IMR-90 (cell line): ENCODE results near the gene KBTBD6. TPM values are rescaled to one million over a fixed set of nuclear protein-coding genes. Genes with fewer than 3 reads are reported as not detected.

Experiments
- ATAC-seq: fragments of 200-7000 bp; cut with Tn5 transposase; 2 replicates; pipeline ENCODE4 v1.9.1; 2020; ENCODE audit warnings: low read depth, mild to moderate bottlenecking, moderate library complexity
- BruUV-seq: library from RNA; stranded (reverse); fragments of 400-500 nt; replicated peaks from 2 replicates; lab custom pipeline; 2021; lab: Mats Ljungman, UMichigan
- CTCF ChIA-PET: fragments of 300-600 bp; formaldehyde crosslinking; extraction: SDS; loops from one replicate; lab custom pipeline; 2021; ENCODE audit warnings: antibody characterized with exemption; lab: Yijun Ruan, JAX
- POLR2A ChIA-PET: fragments of 300-600 bp; sonication (Branson Sonifier 250); formaldehyde crosslinking; loops from one replicate; lab custom pipeline; 2022; ENCODE audit warnings: antibody characterized with exemption; ENCODE audit not compliant: unreplicated experiment; lab: Charles Lee
- DNase-seq: peaks from one replicate; pipeline ENCODE4 v3.0.0; 2013
- H2AFZ ChIP-seq: replicated peaks from 2 replicates; pipeline ENCODE3; 2013; ENCODE audit warnings: low read length, mild to moderate bottlenecking; ENCODE audit not compliant: poor library complexity
- H2AK5ac ChIP-seq: 2 replicates; pipeline ENCODE4 v1.6.1; 2013; ENCODE audit warnings: low read depth, low read length, inconsistent platforms
- H2AK9ac ChIP-seq: replicated peaks from 2 replicates; pipeline ENCODE3; 2013; ENCODE audit warnings: mild to moderate bottlenecking, low read depth, low read length, moderate library complexity; ENCODE audit not compliant: poor library complexity
- H2BK120ac ChIP-seq: 2 replicates; pipeline ENCODE4 v1.6.1; 2013; ENCODE audit warnings: low read depth, low read length, inconsistent platforms
- H2BK15ac ChIP-seq: 3 replicates; pipeline ENCODE4 v1.6.1; 2013; ENCODE audit warnings: low read depth, low read length, inconsistent platforms
- H2BK20ac ChIP-seq: 2 replicates; pipeline ENCODE4 v1.6.1; 2013; ENCODE audit warnings: low read depth, mild to moderate bottlenecking, inconsistent platforms, low read length, moderate library complexity
- H2BK5ac ChIP-seq: 2 replicates; pipeline ENCODE4 v1.6.1; 2013; ENCODE audit warnings: mild to moderate bottlenecking, low read depth, low read length, inconsistent platforms; ENCODE audit not compliant: poor library complexity, severe bottlenecking
- H3K14ac ChIP-seq: replicated peaks from 2 replicates; pipeline ENCODE4 v1.6.1; 2013; ENCODE audit warnings: low read depth, low read length, inconsistent platforms
- H3K18ac ChIP-seq: 2 replicates; pipeline ENCODE4 v1.6.1; 2013; ENCODE audit warnings: low read depth, low read length, control low read depth
- H3K23ac ChIP-seq: 2 replicates; pipeline ENCODE4 v1.6.1; 2013; ENCODE audit warnings: low read depth, low read length, inconsistent platforms
- H3K27ac ChIP-seq: 2 replicates; pipeline ENCODE4 v1.5.1; 2013; ENCODE audit warnings: mild to moderate bottlenecking, control low read depth, low read length; ENCODE audit not compliant: insufficient read depth
- H3K27me3 ChIP-seq: 2 replicates; pipeline ENCODE4 v1.6.1; 2013; ENCODE audit warnings: low read length; ENCODE audit not compliant: control insufficient read depth, insufficient read depth
- H3K36me3 ChIP-seq: 2 replicates; pipeline ENCODE4 v1.6.1; 2013; ENCODE audit warnings: low read length, mixed read lengths; ENCODE audit not compliant: control insufficient read depth, insufficient read depth
- H3K4ac ChIP-seq: 2 replicates; pipeline ENCODE4 v1.6.1; 2013; ENCODE audit warnings: low read depth, low read length, inconsistent platforms
- H3K4me1 ChIP-seq: 2 replicates; pipeline ENCODE4 v1.6.1; 2013; ENCODE audit warnings: low read length, mixed read lengths; ENCODE audit not compliant: control insufficient read depth, insufficient read depth
- H3K4me2 ChIP-seq: 2 replicates; pipeline ENCODE4 v1.6.1; 2013; ENCODE audit warnings: low read depth, mild to moderate bottlenecking, control low read depth, low read length, moderate library complexity
- H3K4me3 ChIP-seq: 2 replicates; pipeline ENCODE4 v1.5.1; 2013; ENCODE audit warnings: low read depth, mild to moderate bottlenecking, control low read depth, low read length, moderate library complexity; ENCODE audit not compliant: insufficient read depth
- H3K56ac ChIP-seq: 2 replicates; pipeline ENCODE4 v1.6.1; 2013; ENCODE audit warnings: low read length, inconsistent platforms; ENCODE audit not compliant: insufficient read depth; ENCODE audit errors: extremely low read depth
- H3K79me1 ChIP-seq, 2 experiments: 2 replicates each; pipeline ENCODE4 v1.6.1; 2013; ENCODE audit warnings: low read length in 2 of 2, inconsistent platforms in 1 of 2, low read depth in 1 of 2
- H3K9ac ChIP-seq: 2 replicates; pipeline ENCODE4 v1.6.1; 2013; ENCODE audit warnings: low read depth, low read length, control low read depth
- H3K9me1 ChIP-seq: 2 replicates; pipeline ENCODE4 v1.6.1; 2013; ENCODE audit warnings: low read length, inconsistent platforms; ENCODE audit not compliant: insufficient read depth
- H3K9me3 ChIP-seq: 2 replicates; pipeline ENCODE4 v1.6.1; 2013; ENCODE audit warnings: low read length; ENCODE audit not compliant: control insufficient read depth, insufficient read depth
- H4K20me1 ChIP-seq: 2 replicates; pipeline ENCODE4 v1.6.1; 2013; ENCODE audit warnings: low read length, inconsistent platforms; ENCODE audit not compliant: insufficient read depth
- H4K5ac ChIP-seq: 2 replicates; pipeline ENCODE4 v1.6.1; 2013; ENCODE audit warnings: mild to moderate bottlenecking, low read depth, low read length, control low read depth
- H4K8ac ChIP-seq, 2 experiments: 2 replicates each; pipeline ENCODE4 v1.6.1; 2013; ENCODE audit warnings: low read depth in 2 of 2, low read length in 2 of 2, control low read depth in 1 of 2, inconsistent platforms in 1 of 2
- H4K91ac ChIP-seq: 2 replicates; pipeline ENCODE4 v1.6.1; 2013; ENCODE audit warnings: low read depth, low read length, inconsistent platforms; ENCODE audit not compliant: insufficient read depth
- FOS ChIP-seq: fragments of 150-350 bp; IDR thresholded peaks from 2 replicates; pipeline ENCODE4 v1.6.1; 2016; ENCODE audit warnings: low read depth, low read length
- RAD21 ChIP-seq: IDR thresholded peaks from 2 replicates; pipeline ENCODE4 v1.6.1; 2012; ENCODE audit warnings: low read length, improper control_type of control experiment
- RFX5 ChIP-seq: IDR thresholded peaks from 2 replicates; pipeline ENCODE4 v1.8.0; 2012; ENCODE audit warnings: low read depth, mild to moderate bottlenecking, low read length, moderate library complexity
- SMC3 ChIP-seq: fragments of 150-350 bp; IDR thresholded peaks from 2 replicates; pipeline ENCODE4 v1.6.1; 2016; ENCODE audit warnings: low read depth, mild to moderate bottlenecking, antibody characterized with exemption, low read length, moderate library complexity
- WGBS, 2 experiments: methylation state at CpG; one replicate each; pipeline versions ENCODE4 v1.1.5 to v1.1.7; 2013; ENCODE audit warnings: missing lambda C conversion rate in 2 of 2; ENCODE audit not compliant: insufficient read length in 1 of 2; ENCODE audit errors: extremely low coverage in 2 of 2; 5-methylcytosine and 5-hydroxymethylcytosine counted together
- dilution Hi-C: fragments of 300-500 bp; cut with HindIII; formaldehyde crosslinking; loops from one replicate; pipeline ENCODE4 v1.14.3; 2018; ENCODE audit warnings: low sequenced_read_pairs; ENCODE audit not compliant: unreplicated experiment
- in situ Hi-C: fragments of 300-500 bp; cut with MboI; formaldehyde crosslinking; loops from 3 replicates; pipeline ENCODE4 v1.14.3; 2019; ENCODE audit warnings: low sequenced_read_pairs, inconsistent platforms, mixed read lengths
- intact Hi-C: fragments of 100-400 bp; cut with micrococcal nuclease; formaldehyde crosslinking; loops from 2 replicates; pipeline ENCODE4 v1.10.0; 2022
- polyA plus RNA-seq, 3 experiments: library from polyadenylated mRNA; depleted of rRNA; stranded (reverse); fragments of >200 nt; gene quantifications; 2 replicates each; pipeline ENCODE4 v1.2.3, GENCODE V29; 2012; ENCODE audit warnings: low replicate concordance in 1 of 3
- total RNA-seq: library from RNA; depleted of rRNA; stranded (reverse); fragments of >200 nt; gene quantifications from 2 replicates; pipeline ENCODE4 v1.2.3, GENCODE V29; 2012
- TF ChIP-seq, protein P1 (sequence below): fragments of 150-350 bp; IDR thresholded peaks from 2 replicates; pipeline ENCODE4 v1.6.1; 2016; ENCODE audit warnings: low read depth, mild to moderate bottlenecking, low read length, moderate library complexity, borderline replicate concordance

KBTBD6 gene
- total and polyA plus RNA-seq, 2 of the 4 experiments (the other 2 are of a cell fraction), result 3.6 to 14.7 TPM

DNA sequence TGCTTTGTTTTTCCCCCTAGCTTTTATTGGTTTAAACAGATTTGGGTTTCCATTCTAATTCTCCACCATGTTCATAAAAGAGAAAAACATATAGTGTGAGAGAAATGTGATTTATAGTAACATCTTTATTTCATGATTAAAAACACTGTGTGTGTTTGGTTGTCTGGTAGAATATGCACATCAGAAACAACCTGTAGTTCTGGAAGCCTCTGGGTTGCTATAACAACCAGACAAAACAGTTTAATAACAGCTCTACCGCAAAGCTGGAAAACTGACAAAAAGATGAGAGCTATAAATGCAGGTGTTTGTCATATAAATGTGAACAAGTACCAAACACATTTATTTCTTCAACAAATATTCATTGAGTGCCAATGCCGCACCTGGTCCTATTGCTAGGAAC, 9.8 kb downstream of the KBTBD6 start:
- CTCF ChIA-PET, result no interaction called here
- dilution Hi-C loops, result no loop called here

More for the DNA sequence above, 9.8 kb downstream of the KBTBD6 start:
- no peak overlapping the region for H4K91ac ChIP-seq
- H2BK120ac ChIP-seq, result no peak overlapping the region
- intact Hi-C loops, result no loop called here
- H4K8ac ChIP-seq, result no peak overlapping the region
- H3K36me3 ChIP-seq, result no peaks in the 10 kb centered on the region
- POLR2A ChIA-PET, result no interaction called here
- no peaks in the 10 kb centered on the region for H3K9me3 ChIP-seq
- no peak for ATAC-seq
- no peak overlapping the region for H3K18ac ChIP-seq
- H3K79me1 ChIP-seq, result peaks cover 5% of the 10 kb centered on the region in 2 experiments; a peak in 3 of 4 replicates
- no TSS peak for BruUV-seq
- H2AK5ac ChIP-seq, result no peak overlapping the region
- H3K4me3 ChIP-seq, result no peak overlapping the region
- no peak overlapping the region for H2AK9ac ChIP-seq
- no peak for TF ChIP-seq SMC3
- no peak for TF ChIP-seq RFX5
- TF ChIP-seq FOS, result no peak
- TF ChIP-seq, protein P1, sequence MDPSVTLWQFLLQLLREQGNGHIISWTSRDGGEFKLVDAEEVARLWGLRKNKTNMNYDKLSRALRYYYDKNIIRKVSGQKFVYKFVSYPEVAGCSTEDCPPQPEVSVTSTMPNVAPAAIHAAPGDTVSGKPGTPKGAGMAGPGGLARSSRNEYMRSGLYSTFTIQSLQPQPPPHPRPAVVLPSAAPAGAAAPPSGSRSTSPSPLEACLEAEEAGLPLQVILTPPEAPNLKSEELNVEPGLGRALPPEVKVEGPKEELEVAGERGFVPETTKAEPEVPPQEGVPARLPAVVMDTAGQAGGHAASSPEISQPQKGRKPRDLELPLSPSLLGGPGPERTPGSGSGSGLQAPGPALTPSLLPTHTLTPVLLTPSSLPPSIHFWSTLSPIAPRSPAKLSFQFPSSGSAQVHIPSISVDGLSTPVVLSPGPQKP, result no peak
- no peak for TF ChIP-seq RAD21
- no peak overlapping the region for H2BK5ac ChIP-seq
- H4K5ac ChIP-seq, result no peak overlapping the region
- no peak overlapping the region for H3K4me2 ChIP-seq
- no peak overlapping the region for H2BK20ac ChIP-seq
- in situ Hi-C loops, result no loop called here
- H3K9me1 ChIP-seq, result no peaks in the 10 kb centered on the region
- 80% methylated on average over 1 of the region's 2 CpGs; no CpG with 5 or more reads in 1 of the 2 experiments for WGBS, 2 experiments
- no peak overlapping the region for H3K14ac ChIP-seq
- H3K4me1 ChIP-seq, result no peaks in the 10 kb centered on the region
- no peak overlapping the region for H3K56ac ChIP-seq
- H3K23ac ChIP-seq, result no peak overlapping the region
- no peaks in the 10 kb centered on the region for H4K20me1 ChIP-seq
- no peak overlapping the region for H3K4ac ChIP-seq
- H2AFZ ChIP-seq, result no peak overlapping the region
- H3K9ac ChIP-seq, result no peak overlapping the region
- DNase-seq, result no peak
- no peak overlapping the region for H3K27ac ChIP-seq
- H3K27me3 ChIP-seq, result no peaks in the 10 kb centered on the region
- no peak overlapping the region for H2BK15ac ChIP-seq
